Astrocyte of the hippocampus (primary cell): Measurements from ENCODE around the gene CTRL.
"Not testable (repeated sequence)": the region's sequence is repeated elsewhere in the genome, so short reads cannot be mapped to it uniquely, and the experiment has no call there.

Experiments
- DNase-seq: peaks from one replicate; pipeline ENCODE4 v3.0.0; 2011; ENCODE audit warnings: low read depth, low spot score

CTRL gene

DNA sequence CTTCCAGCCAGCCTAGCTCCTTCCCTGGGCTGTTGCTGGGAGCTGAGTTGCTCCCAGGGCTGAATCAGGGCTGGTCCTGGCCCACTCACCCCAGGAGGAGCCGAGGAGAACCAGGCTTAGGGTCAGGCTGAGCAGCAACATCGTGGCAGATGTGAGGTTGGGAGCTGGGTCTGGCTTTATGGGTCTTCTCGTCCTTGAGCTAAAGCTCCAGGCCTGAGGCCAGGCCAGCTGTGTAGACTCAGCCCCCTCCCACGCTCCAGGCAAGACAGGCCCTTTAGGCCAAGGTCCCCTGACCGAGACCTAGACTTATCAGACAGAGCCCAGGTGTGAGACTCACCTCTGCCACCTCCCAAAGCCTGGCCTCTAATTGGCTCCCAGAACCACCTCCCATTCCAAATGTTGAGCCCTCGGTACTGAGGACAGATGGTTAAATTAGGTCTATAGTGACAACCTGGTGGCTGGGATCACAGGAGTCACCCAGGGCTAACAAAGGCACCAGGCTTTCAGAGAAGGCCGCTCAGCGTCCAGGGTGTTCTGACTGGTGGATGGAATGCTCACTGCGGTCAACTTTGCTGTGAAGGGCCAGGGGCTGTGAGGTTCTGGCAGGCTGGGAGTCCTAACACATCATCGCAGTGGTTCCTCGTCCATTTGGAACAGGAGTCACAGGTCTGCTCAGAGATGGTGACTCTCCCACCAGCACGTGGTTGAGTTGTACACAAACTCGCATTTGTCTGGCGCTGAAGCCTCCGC lies at the start of gene CTRL:
Gene CTRL (minus strand): TSS at position 151 of the 750 bp plus-strand sequence. CDS start 10 bp downstream, at position 141.
- DNase-seq = no peak

- no peak for DNase-seq
These were observed 48.5 kb upstream of the CTRL start, which contains the start of gene DPEP3 for GRCh38 chr16:67979955-67980678. TSS of gene DPEP3 (minus strand) at chr16:67980499. CDS start at chr16:67980380, 119 bp downstream.

DNA sequence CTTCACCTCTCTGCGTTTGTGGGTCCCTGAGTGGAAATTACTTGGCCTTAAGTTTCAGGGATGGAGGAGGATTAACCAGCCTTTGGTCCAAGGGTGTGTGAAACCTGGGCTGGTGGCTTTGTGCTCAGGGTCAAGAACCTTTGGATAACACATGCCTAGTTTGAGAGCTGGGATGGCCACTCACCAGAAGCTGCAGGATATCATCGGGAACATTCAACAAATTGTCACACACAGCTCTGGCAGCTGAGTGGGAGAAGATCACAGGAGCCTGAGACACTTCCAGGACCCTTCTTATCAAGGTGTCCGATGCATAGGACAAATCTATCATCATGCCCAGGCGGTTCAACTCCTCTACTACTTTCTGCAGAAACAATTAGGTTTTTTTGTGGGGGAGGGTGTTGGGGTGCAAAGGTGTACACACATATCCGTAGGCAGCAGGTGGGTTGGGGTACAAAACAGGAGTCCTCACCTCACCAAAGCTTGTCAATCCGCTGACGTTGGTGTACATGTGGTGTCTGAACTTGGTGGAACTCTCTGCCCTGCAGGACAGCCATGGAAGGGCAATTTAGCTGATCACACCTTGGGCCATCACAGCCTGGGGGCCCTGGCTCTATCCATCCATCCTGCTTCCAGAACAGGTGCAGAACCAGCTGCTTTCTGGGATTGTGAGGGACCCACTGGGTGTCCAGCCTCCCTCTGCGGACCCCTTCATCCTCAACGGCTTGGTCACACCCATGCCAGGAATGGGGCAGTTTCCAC lies 46.0 kb upstream of the CTRL start:
- no peak for DNase-seq

- DNase-seq = no peak
These were observed 45.3 kb upstream of the CTRL start for GRCh38 chr16:67977005-67977404.

DNA sequence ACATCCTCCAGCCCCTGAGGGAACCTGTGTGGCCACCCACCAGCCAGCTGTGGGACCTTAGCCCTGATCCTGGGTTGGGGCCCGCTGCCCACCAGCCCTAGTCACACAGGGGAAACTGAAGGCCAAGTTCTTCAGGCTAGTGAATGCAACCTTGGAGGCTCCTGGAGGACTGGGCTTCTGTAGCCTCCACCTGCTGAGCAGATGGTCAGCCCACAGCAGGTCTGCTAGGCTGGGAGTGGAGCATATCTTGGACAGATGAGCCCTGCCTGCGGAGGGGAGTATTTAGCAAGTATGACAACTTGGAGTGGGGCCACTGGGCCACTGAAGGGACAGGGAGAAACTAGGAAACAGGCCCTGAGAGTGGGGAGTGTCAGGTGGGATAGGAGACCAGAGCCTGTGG lies 44.5 kb upstream of the CTRL start:
- no peak for DNase-seq

DNA sequence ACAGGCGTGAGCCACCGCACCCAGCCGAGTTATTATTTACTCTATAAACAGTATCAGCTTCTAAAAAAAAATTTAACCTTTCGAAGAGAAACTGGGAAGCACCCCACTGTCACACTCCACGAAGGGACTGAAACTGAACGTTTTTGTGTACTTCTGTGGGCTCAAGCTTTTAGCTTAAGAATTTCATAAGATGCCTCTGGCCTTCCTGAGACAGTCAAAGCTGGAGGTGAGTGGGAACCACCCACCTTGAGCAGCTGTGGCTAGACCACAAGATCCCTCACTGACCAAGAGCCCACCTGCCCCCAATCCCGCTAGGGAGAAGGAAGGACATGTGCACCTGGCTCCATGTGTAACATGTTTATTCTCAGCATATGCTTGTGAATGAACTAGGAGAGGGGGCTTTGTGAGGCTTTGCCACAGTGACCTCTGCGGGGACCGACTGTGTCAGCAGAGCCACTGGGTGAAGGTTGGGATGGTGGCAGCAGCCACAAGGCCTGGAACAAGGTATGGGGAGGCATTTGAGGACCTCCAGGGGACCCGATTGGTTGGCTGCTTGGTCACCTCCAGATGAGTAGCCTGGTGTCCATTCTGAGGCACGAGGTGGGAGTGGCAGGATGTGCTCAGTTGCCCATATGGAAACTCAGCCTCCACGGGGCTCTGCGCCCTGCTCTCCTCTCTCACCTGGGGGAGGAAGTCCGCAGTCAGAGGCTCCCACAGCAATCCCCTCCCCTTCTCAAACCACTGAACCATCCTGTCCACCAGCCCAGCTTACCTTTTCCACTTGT lies 43.9 kb upstream of the CTRL start:
- no peak for DNase-seq

- DNase-seq = not testable (repeated sequence)
These were observed 40.6 kb upstream of the CTRL start for GRCh38 chr16:67972285-67972684.

- DNase-seq = no peak
These were observed 39.4 kb upstream of the CTRL start for GRCh38 chr16:67971111-67971510.

DNA sequence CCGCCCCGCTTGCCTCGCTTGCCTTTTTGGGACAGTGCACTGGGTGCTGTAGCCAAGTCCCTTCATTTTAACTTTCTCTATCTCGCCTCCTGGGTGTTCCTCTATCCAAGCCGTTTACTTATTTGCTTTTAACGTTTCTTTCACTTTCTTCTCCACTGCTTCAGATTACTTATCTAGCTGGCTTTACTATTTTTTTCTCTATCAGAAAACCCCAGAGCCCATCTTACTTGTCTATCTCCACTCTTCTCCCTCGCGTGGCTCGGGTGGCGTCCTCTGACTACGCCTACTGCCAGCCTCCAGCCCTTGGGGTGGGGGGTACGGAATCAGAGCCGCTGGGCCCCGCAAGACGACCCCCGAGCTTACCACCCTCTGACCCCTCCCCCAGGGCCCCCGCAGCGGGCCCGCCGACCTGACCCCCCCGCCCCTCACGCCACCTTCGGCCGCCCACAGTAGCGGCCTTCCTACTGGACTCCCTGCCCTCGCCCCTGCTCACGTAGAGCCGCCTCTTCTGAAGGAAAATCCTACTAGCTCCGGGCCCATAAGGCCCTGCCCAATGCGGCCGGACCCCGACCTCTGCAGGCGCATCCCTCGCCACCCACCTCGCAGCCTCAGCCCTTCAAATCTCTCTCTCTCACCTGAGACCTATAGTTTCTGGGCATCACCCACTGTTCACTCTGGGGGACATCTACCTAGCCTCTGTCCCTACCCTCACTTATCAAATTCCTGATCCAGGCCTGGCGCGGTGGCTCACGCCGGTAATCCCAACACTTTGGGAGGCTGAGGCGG lies 37.8 kb upstream of the CTRL start:
- no peak for DNase-seq

- peak; percentile 94 for DNase-seq
These were observed 37.0 kb upstream of the CTRL start, which contains the start of gene SLC12A4 for GRCh38 chr16:67968400-67969253. TSS of gene SLC12A4 (minus strand) at chr16:67968637. CDS start at chr16:67968553, 84 bp downstream.

DNA sequence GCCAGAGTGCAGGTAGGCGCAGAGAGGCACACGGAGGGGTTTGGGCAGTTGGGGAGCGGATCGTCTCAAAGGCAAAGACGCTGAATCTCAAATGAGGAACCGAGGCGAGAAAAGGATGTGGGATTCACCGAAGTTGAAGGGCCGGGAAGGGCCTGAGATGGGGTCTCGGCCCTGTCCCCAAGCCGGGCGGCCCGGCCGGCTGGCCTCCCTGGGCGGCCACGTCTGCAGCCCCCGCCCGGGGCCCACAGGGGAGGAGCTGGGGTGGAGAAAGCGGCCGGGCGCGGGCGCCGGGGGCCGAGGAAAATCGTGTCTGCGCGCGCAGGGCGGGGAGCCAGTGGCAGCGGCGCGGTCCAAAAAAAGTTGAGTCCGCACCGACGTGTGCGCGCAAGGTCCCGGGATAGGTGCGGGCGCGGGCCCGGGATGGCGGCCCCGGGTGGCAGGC lies 36.3 kb upstream of the CTRL start:
- peak; percentile 68 for DNase-seq

DNA sequence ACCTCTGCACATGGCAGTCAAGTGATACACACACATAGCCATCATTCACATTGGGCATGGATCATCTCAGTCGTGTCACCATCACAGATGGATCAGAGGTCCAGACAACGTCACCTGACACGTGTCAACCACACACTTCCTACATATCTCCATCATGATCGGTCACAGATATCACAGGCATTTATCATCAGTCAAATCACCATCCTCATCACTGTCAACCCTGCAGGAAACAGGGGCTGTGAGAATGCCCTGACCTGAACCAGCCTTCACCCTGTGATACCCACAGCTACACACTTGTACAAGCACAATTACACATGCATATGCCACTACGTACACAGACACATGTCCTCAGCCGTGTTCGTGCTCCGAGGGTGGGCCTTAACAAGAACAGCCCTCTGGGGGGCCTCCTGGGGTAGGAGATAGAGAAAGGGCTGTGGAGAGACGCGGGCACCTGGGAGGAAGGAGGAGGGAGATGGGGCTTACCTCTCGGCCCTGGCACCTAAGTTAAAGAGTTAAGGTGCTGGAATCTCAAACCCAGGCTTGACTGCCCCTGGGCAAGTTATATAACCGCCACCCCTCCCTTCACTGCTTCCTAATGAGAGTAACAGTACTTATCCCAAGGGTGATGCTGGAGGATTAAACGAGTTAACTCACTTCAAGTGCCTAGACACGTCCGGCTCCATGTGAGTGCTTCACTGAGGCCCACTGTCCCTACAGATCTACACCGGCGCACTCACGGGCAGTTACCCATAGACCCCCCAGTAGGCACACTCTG lies 35.7 kb upstream of the CTRL start:
- peak; percentile 26 for DNase-seq

GRCh38 chr16:67966549-67967182 lies 35.0 kb upstream of the CTRL start:
- DNase-seq = peak; percentile 48

GRCh38 chr16:67965668-67966548 lies 34.2 kb upstream of the CTRL start:
- DNase-seq = peak; percentile 65

DNA sequence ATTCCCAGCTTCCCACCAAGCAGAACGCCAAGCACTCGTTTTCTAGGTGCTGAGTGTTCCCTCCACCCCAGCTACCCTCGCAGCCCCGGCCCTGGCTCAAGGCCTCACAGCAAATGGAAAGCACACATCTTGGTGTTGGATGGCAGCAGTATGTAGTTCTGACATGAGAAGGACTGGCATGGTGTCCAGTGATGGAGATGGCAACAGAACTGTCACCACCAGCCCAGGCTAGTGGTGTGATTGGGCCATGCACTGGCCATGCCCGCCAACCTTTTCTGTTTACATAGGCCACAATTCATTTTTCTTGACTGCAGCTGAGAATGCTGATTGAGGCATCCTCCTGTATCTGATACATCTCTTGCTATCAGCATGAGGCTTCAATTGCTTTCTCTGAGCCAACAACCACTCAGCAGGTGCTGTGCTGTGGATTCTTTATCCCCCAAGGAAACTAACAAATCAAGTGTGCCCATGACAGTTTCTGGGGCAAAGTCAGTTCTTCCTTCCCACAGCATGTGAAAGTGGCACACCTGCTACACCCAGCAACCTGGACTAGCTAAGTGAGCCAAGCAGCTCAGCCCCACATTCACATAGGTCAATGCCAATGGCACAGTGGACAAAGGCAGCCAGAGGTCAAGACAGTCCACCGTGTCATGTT lies 32.9 kb upstream of the CTRL start:
- DNase-seq = no peak

- DNase-seq = no peak
These were observed 32.1 kb upstream of the CTRL start for GRCh38 chr16:67963662-67964321.
